AML-193 (cell line): ENCODE data around the gene CD82.

Experiments
- DNase-seq, 2 experiments: peaks; one replicate each; lab custom pipeline; 2025; lab: John Stamatoyannopoulos, UW

Gene CD82

GRCh38 chr11:44617671-44618461, 52.4 kb downstream of the CD82 start:
- DNase-seq = no peak

DNA sequence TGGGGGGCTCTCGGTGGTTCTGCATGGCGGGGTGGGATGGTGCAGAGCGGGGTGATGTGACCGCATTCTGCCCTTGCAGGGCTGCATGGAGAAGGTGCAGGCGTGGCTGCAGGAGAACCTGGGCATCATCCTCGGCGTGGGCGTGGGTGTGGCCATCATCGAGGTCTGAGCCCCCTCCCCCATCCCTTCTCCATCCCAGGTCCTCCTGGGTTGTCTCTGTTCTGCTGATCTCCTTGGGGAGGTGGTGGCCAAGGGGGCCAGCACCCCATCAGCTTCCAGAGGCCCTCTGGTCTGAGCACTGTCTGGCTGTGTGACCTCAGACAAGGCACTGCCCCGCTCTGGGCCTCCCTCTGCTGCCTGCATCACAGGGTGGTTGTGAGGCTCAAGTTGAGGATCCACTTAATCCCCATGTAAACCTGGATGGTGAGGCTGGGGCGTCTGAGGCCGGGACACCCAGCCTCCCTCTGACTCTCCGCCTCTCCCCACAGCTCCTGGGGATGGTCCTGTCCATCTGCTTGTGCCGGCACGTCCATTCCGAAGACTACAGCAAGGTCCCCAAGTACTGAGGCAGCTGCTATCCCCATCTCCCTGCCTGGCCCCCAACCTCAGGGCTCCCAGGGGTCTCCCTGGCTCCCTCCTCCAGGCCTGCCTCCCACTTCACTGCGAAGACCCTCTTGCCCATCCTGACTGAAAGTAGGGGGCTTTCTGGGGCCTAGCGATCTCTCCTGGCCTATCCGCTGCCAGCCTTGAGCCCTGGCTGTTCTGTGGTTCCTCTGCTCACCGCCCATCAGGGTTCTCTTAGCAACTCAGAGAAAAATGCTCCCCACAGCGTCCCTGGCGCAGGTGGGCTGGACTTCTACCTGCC, 53.3 kb downstream of the CD82 start:
- DNase-seq = no peak

GRCh38 chr11:44620328-44620725, 54.9 kb downstream of the CD82 start:
- DNase-seq = no peak

DNA sequence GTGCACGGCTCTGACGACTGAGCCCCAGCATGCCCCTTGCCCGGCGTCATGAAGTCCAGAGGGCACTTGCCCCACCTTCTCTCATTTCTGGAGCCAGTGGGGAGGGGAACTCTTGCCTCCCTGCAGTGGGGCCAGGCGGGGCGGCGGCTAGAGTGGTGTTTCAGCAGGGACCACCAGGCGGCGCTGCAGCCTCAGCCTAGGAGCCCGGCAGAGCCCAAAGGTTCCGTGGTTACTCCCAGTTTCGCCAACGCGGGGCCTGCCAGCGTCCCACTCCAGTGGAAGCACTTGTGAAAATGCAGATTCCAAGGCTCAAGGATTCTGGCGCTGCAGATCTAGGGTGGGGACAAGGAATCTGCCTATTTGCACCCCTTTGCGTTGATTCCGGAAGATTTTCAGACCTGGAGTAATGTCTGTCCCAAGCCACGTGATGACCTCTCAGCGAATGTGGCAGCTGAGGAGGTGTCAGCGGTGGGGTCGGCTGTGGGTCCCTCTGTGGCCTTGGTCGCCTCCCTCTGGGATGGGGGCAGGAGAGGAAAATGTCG, 55.7 kb downstream of the CD82 start:
- DNase-seq = peak; percentile 9 to 25

GRCh38 chr11:44621784-44622183, 56.3 kb downstream of the CD82 start:
- no peak for DNase-seq

DNA sequence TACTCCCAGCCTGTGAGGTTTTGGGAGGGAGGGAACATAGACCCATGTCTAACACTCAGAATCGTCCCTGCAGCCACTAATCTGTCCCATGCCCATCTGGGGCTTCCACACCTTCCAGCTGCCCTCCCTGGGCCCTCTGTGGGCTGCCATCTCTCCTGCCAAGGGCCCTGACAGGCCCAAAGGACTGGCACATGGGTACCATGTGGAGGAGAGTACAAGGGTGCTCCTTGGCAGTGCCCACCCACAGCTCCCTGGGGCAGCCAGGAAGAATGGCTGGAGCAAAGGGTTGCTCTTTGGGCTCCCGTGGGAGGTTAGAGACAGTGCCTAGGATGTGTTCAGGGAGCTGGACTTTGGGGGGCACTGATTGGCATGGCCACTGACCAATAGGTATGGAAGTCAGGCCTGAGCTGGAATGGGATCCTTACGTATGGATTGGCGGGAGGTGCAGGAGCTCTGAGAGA, 56.8 kb downstream of the CD82 start:
- DNase-seq = no peak

DNA sequence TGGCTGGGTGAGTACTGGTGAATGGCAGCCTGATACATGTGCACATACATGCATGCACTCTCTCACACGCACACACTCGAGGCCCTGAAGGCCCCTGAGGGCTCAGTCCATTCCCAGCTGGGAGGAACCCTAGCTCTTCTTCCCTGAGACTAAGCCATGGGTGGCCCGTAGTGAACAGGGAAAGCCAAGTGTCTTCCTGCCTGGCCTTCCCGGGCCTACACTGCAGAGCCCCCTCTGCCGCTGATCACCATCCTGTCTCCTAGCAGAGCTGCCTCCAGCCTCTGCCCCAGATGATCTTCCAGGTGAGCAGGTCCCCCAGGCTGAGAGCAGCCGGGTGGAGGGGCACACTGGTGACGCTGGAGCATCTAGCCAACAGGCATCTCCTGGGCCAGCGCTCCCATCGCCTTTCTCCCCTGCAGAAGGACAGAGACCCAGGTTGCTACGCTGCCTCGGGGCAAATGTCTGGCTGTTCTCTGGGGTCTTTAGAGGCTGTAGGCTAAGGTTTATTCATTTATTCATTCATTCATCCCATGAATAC, 57.3 kb downstream of the CD82 start:
- DNase-seq = no peak

- DNase-seq = no peak
These were observed 57.9 kb downstream of the CD82 start for GRCh38 chr11:44623341-44623730.

DNA sequence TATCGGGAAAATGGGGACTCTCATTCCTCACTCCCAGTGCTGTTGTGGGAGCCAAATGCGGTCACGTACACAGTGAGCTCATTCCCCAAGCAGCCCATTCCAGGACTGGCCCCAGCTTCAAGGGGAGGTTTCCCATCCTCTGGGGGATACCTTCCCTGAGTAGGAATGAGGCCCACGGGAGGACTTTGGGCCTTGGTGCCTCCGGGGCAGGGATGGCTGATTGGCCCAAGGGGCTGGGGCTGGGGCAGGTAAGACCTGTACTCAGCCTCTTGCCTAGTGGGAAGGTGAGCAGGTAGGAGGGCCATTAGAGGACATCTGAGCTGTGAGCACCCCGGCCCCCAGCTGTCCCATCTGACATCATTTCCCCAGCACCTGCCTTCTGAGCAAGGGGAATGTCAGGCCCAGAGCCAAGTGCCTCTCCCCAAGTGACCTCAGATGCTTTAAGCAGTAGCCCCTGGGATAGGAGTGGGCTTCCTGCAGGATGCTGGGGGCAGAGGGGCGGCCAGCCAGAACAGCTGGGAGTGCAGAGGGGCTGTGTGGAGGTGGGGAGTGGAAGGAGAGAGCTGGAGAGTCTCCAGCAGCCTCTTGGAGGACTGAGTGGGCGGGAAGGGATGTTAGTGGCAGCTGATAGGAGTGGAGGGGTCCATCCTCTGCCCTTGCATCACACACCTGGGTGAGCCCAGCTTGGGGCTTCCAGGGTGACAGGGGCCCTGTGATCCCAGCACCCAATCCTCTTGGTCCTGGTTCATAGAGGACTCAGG, 58.4 kb downstream of the CD82 start:
- no peak for DNase-seq

DNA sequence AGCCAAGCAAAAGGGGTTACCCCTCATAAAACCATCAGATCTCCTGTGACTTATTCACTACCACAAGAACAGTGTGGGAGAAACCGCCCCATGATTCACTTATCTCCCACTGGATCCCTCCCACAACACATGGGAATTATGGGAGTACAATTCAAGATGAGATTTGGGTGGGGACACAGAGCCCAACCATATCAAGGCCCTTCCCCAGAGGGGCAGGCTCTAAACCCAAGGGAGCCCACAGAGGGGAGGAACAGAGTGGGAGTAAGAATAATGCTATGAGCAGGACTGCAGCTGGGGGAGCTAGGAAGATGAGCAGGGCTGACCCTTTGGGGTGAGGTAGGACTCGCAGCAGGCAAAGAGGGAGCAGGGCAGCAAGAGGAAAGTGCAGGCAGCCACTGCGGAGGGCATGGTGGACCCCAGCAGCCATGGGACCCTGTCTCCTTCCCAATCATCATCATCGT, 59.3 kb downstream of the CD82 start:
- DNase-seq = no peak

DNA sequence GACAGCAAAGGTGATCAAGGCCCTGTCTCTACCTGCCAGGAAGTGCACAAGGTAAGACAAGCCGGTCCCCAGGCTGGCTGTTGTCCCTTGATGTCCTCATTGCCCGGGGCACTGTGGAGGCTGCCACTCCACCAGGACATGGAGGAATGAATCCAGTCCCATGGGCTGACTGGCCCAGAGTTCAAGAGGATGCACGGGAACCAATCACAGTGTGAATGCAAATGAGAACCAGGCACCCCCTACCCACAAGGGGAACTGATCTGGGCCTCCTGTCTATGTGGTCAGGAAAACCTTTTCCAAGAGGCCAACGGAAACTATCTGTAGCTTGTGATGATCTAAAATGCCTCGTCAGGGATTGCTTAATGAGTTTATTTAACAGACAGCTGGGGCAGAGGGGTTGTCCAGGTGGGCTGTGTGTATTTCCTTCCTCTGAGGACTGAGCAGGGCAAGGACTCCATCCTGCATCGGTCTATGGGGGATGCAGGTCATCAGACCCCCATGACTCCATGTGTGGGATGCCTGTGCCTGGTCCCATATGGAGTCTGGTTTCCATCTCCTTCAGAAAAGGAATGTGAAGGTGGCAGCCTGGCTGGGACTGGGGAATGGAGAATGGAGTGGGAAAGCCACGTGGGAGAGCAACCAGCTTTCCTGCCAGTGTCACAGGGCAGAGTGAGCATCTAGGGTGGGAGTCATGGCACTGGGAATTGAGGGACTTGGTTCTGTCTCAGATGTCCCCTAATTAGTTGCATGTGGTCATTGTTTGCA, 60.5 kb downstream of the CD82 start:
- no peak for DNase-seq

- DNase-seq = no peak
These were observed 61.2 kb downstream of the CD82 start for GRCh38 chr11:44626645-44627044.

GRCh38 chr11:44627165-44627789, 61.8 kb downstream of the CD82 start:
- DNase-seq = no peak

- DNase-seq = no peak
These were observed 62.7 kb downstream of the CD82 start for GRCh38 chr11:44627911-44628729.

GRCh38 chr11:44628730-44629700, 63.6 kb downstream of the CD82 start:
- DNase-seq = no peak

GRCh38 chr11:44629732-44630345, 64.4 kb downstream of the CD82 start:
- no peak for DNase-seq

DNA sequence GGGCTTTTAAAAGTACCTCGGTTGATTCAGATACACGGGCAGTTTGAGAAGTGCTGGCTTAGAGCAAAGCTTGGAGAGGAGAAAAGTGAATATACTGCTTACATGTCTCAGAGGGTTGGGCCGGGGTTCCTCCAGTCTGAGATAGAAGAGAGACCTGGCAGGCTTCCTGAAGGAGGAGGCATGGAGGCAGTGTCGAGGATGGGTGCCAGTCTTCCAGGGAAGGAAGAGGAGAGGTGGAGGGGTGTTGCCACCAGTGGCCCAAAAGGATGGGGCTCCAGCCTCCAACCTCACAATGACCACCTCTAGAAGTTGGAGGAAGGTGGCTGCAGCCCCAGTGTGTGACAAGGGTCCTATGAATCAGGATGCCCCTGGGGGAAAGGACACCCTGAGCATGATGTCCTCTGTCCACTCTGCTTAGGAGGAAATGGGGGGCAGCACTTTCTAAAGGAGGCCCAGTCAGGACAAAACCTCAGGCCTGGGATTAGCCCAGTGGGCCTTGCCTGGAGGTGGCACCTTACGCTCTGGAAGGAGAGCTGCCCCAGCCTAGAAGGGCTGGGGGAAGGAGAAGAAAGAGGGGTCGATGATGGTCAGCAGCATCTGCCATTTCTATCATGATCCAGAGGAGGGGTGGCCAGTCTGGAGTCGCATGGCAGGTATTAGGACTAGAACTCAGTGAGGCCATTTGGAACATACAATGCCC, 65.2 kb downstream of the CD82 start:
- no peak for DNase-seq
